Measurements from ENCODE around the gene BAG3. TPM values are rescaled to one million over a fixed set of nuclear protein-coding genes. Genes with fewer than 3 reads are reported as not detected.

BAG3 gene
- polyA plus RNA-seq, 1 donor: 42.6 TPM

GRCh38 chr10:119726676-119727261, 75.6 kb downstream of the BAG3 start:
- no peak for DNase-seq (ENCODE audit: low read depth)

Other genes with a start within 250 kb of the BAG3 start
- gene RGS10, start 108.7 kb upstream of the BAG3 start, polyA plus RNA-seq (ENCODE audit: insufficient read length): 35.7 TPM
- 95.3 TPM for gene TIAL1, start 54.4 kb upstream of the BAG3 start, polyA plus RNA-seq (ENCODE audit: insufficient read length)
- gene INPP5F, start 74.7 kb downstream of the BAG3 start, polyA plus RNA-seq (ENCODE audit: insufficient read length): 15.6 TPM
- gene MCMBP, start 221.5 kb downstream of the BAG3 start, polyA plus RNA-seq (ENCODE audit: insufficient read length): 33.6 TPM
- gene SEC23IP, start 241.3 kb downstream of the BAG3 start, polyA plus RNA-seq (ENCODE audit: insufficient read length): 37.5 TPM

Measured in forelimb muscle (tissue), 1 donor.